K562 (cell line): Measurements from ENCODE around the gene IMPA2. TPM values are rescaled to one million over a fixed set of nuclear protein-coding genes. Genes with fewer than 3 reads are reported as not detected.
A peak's percentile ranks its signal among the peaks of the same experiment; 100 is the strongest.

Experiments used
- CREM ChIP-seq: IDR thresholded peaks from 2 replicates; pipeline ENCODE4 v1.6.1; 2014; ENCODE audit warnings: antibody characterized with exemption, low read depth
- ETV1 ChIP-seq: fragments of 450-650 bp; conservative IDR thresholded peaks from 2 replicates; pipeline ENCODE4 v1.6.1; 2016; ENCODE audit warnings: missing genetic modification characterization, control low read depth, low read depth, missing compliant biosample characterization
- MAZ ChIP-seq, 2 experiments: fragments of 450-650 bp in 1 of 2; sonication (generic) in 1 of 2; formaldehyde crosslinking; IDR thresholded peaks in 1 of 2; conservative IDR thresholded peaks in 1 of 2; 2 replicates each; pipeline versions ENCODE4 v1.4.0 to v1.5.0; 2020; ENCODE audit warnings: mild to moderate bottlenecking in 1 of 2, missing genetic modification reagents in 1 of 2
- ZFX ChIP-seq: sonication (generic); formaldehyde crosslinking; IDR thresholded peaks from 2 replicates; pipeline ENCODE4 v1.8.0; 2022; ENCODE audit warnings: mild to moderate bottlenecking, missing genetic modification reagents, moderate library complexity
- ZNF24 ChIP-seq: fragments of 450-650 bp; IDR thresholded peaks from 2 replicates; pipeline ENCODE4 v1.6.1; 2016
- ZNF707 ChIP-seq: fragments of 250-450 bp; sonication (Bioruptor Pico); conservative IDR thresholded peaks from 2 replicates; pipeline ENCODE4 v1.8.0; 2022; ENCODE audit warnings: inconsistent platforms, mild to moderate bottlenecking, moderate library complexity
- ZSCAN29 ChIP-seq: fragments of 450-650 bp; IDR thresholded peaks from 2 replicates; pipeline ENCODE4 v1.6.1; 2017
- polyA plus RNA-seq, 8 experiments: library from polyadenylated mRNA; depleted of rRNA in 4 of 8; stranded (reverse) in 5 of 8; unstranded in 3 of 8; fragments of >200 nt; fragmentation: Nextera tagmentation in 2 of 8; fragmentation: Illumina TruSeq in 1 of 8; extraction: Ambion mirVana in 2 of 8; extraction: Trizol in 1 of 8; gene quantifications; 2 replicates each; pipeline versions ENCODE4 v1.2.1 to v1.2.3, GENCODE V29; 2011 to 2014; ENCODE audit warnings: inconsistent platforms in 1 of 8, missing spikeins in 1 of 8
- total RNA-seq, 7 experiments: library from RNA; depleted of rRNA in 6 of 7; stranded (reverse); fragments of >200 nt in 6 of 7; fragmentation: Illumina TruSeq in 2 of 7; extraction: Trizol in 2 of 7; gene quantifications; 2 replicates each; pipeline versions ENCODE4 v1.2.1 to v1.2.3, GENCODE V29; 2011 to 2021; ENCODE audit warnings: low replicate concordance in 1 of 7
- TF ChIP-seq, protein P1 (sequence below): IDR thresholded peaks from 3 replicates; pipeline ENCODE4 v1.6.1; 2011; ENCODE audit warnings: borderline replicate concordance, mild to moderate bottlenecking; ENCODE audit not compliant: insufficient read length, insufficient read depth

The IMPA2 gene
- total and polyA plus RNA-seq, 9 of the 15 experiments (the other 6 are each of a cell fraction or from before 2014, with no cell fraction given), result 0.62 to 11.3 (median 5.7) TPM

DNA sequence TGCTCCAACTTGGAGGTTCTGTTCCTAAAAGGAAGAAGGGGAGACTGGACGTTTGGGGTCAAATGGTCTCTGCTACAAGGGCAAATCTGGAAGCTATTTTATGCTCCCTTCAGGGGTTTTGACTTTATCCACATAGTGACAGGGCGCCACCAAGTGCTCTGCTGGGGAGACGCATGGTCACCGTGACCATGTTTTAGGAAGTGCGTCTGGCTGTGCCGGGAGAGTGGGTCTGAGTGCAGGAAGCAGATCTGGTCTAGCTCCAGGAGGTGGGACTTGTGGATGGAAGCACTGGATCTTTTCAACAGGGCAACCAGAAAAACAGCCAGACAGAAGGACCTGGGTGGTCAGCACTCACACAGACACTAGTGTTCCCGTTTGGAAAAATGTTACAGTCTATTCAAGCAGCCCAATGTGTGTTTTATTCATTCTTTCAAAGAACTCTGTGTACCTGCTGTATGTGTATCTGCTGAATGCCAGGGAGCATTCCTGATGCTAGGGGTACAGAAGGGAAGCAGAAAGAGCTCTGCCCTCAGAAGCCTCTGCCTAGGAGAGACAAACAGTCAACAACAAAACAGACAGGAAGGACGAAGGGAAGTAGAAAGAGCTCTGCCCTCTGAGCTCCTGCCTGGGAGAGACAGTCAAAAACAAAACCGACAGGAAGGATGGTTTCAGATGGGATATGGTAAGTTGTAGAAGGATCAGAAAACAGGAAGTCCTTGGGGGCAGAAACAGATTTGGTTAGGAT lies 14.3 kb downstream of the IMPA2 start (continued):
- TF ChIP-seq, protein P1, sequence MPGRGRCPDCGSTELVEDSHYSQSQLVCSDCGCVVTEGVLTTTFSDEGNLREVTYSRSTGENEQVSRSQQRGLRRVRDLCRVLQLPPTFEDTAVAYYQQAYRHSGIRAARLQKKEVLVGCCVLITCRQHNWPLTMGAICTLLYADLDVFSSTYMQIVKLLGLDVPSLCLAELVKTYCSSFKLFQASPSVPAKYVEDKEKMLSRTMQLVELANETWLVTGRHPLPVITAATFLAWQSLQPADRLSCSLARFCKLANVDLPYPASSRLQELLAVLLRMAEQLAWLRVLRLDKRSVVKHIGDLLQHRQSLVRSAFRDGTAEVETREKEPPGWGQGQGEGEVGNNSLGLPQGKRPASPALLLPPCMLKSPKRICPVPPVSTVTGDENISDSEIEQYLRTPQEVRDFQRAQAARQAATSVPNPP, result no peak
- TF ChIP-seq ETV1 (tag), result 0 out of 2 replicates have a peak, but pooled peaks have one; percentile 10
- TF ChIP-seq CREM, result 0 out of 2 replicates have a peak, but pooled peaks have one; percentile 22
- peak; percentile 25; the same call in 1 of the 2 replicates for TF ChIP-seq ZNF24
- TF ChIP-seq ZNF707, result no peak
- TF ChIP-seq ZFX (CRISPR knock-in tag), result no peak
- TF ChIP-seq MAZ (CRISPR knock-in tag; conservative IDR thresholded peaks at IDR 0.05 in 1 of 2, IDR thresholded peaks at IDR 0.05 in 1 of 2), result peak in 1 of 2 experiments; percentile 37; a peak in 1 of 4 replicates
- no peak for TF ChIP-seq ZSCAN29
- TF ChIP-seq, all 486 proteins: peak for 20
